Fibroblast of lung (primary cell): ENCODE results near the gene FHIT. TPM values are rescaled to one million over a fixed set of nuclear protein-coding genes. Genes with fewer than 3 reads are reported as not detected.

ENCODE experiments used
- DNase-seq, 2 donors: peaks; one replicate each; pipeline versions ENCODE4 v3.0.0 to v3.0.0-alpha.2; 2010; ENCODE audit warnings: low read depth in 2 of 2
- H2AFZ ChIP-seq: 2 replicates; pipeline ENCODE4 v1.5.1; 2012; ENCODE audit warnings: low read length, control low read depth, inconsistent platforms
- H3K27ac ChIP-seq: 2 replicates; pipeline ENCODE4 v1.5.1; 2011; ENCODE audit warnings: low read length, control low read depth; ENCODE audit not compliant: insufficient read depth
- H3K27me3 ChIP-seq: 2 replicates; pipeline ENCODE4 v1.5.1; 2011; ENCODE audit warnings: mild to moderate bottlenecking, low read length; ENCODE audit not compliant: control insufficient read depth, insufficient read depth
- H3K36me3 ChIP-seq: 2 replicates; pipeline ENCODE4 v1.5.1; 2011; ENCODE audit warnings: low read length; ENCODE audit not compliant: control insufficient read depth, insufficient read depth
- H3K4me1 ChIP-seq: 2 replicates; pipeline ENCODE4 v1.5.1; 2011; ENCODE audit warnings: low read length; ENCODE audit not compliant: control insufficient read depth, insufficient read depth; ENCODE audit errors: extremely low read depth
- H3K4me2 ChIP-seq: 2 replicates; pipeline ENCODE4 v1.5.1; 2011; ENCODE audit warnings: low read length, control low read depth; ENCODE audit not compliant: insufficient read depth; ENCODE audit errors: extremely low read depth
- H3K4me3 ChIP-seq, 4 experiments: fragments of 200-600 bp in 1 of 4; sonication (generic) in 1 of 4; replicated peaks in 1 of 4; 2 replicates each; pipeline ENCODE4 v1.5.1; 2011 to 2016; ENCODE audit warnings: low read length in 4 of 4, low read depth in 3 of 4, mild to moderate bottlenecking in 3 of 4, control low read depth in 2 of 4, inconsistent platforms in 1 of 4, mixed read lengths in 1 of 4; ENCODE audit not compliant: insufficient read depth in 1 of 4; ENCODE audit errors: control extremely low read depth in 1 of 4
- H3K79me2 ChIP-seq: 2 replicates; pipeline ENCODE4 v1.5.1; 2012; ENCODE audit warnings: mild to moderate bottlenecking, low read length, inconsistent platforms; ENCODE audit not compliant: control insufficient read depth, insufficient read depth
- H3K9ac ChIP-seq: 2 replicates; pipeline ENCODE4 v1.5.1; 2011; ENCODE audit warnings: mild to moderate bottlenecking, low read length, control low read depth; ENCODE audit not compliant: insufficient read depth
- H3K9me3 ChIP-seq: 2 replicates; pipeline ENCODE4 v1.5.1; 2012; ENCODE audit warnings: low read depth, low read length; ENCODE audit not compliant: control insufficient read depth, insufficient read depth
- H4K20me1 ChIP-seq: 2 replicates; pipeline ENCODE4 v1.5.1; 2011; ENCODE audit warnings: low read length; ENCODE audit not compliant: control insufficient read depth, insufficient read depth; ENCODE audit errors: extremely low read depth
- EZH2 ChIP-seq: IDR thresholded peaks from 2 replicates; pipeline ENCODE4 v1.5.1; 2012; ENCODE audit warnings: low read length, control low read depth, mild to moderate bottlenecking; ENCODE audit errors: missing control alignments
- polyA plus RNA-seq, 2 donors: library from polyadenylated mRNA; depleted of rRNA in 1 of 2; stranded (reverse) in 1 of 2; unstranded in 1 of 2; fragments of >200 nt; gene quantifications; 2 replicates each; pipeline ENCODE4 v1.2.1, GENCODE V29; 2011 to 2012; ENCODE audit warnings: missing spikeins in 1 of 2
- total RNA-seq: library from RNA; depleted of rRNA; stranded (reverse); fragments of >200 nt; gene quantifications from 2 replicates; pipeline ENCODE4 v1.2.1, GENCODE V29; 2014
- TF ChIP-seq, protein P1 (sequence below), 2 donors: IDR thresholded peaks in 1 of 2; conservative IDR thresholded peaks in 1 of 2; 1 replicate in 1 of 2; 2 replicates in 1 of 2; pipeline ENCODE4 v1.5.1; 2011 to 2012; ENCODE audit warnings: low read length in 2 of 2, control low read depth in 1 of 2, inconsistent platforms in 1 of 2, low read depth in 1 of 2, mild to moderate bottlenecking in 1 of 2

FHIT gene
- total and polyA plus RNA-seq, 2 donors (not counting 1 experiment from before 2014, with no cell fraction given) = 0.79 to 2.1 TPM

DNA sequence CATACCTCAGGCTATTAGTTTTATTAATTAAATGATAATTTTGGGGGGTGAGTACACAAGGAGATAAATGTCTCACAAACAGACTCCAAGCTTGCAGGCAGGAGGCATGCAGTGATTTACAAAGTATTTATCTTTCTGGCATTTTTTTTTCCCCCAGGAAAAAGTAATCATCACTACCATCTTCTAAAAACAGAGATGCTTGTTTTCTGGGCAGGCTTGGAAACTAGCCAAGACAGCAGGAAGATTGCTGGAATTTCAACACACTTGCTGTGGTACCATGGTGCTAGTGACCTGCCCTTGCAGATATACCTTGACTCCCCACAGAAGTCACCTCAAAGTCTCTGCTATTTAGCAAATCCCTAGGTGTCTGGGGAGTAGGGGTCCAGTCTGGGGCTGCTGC lies 1468.6 kb downstream of the FHIT start:
- Histone ChIP-seq H3K4me1 (no peaks in the 10 kb centered on the region), H3K27ac (no peak overlapping the region), H3K36me3 (no peaks in the 10 kb centered on the region), H3K79me2 (no peaks in the 10 kb centered on the region), H4K20me1 (no peaks in the 10 kb centered on the region), H3K27me3 (no peaks in the 10 kb centered on the region), H2AFZ (no peak overlapping the region), H3K4me3 (no peak overlapping the region), H3K9me3 (no peaks in the 10 kb centered on the region), H3K4me2 (no peak overlapping the region), H3K9ac (no peak overlapping the region)
- no peak for DNase-seq
- TF ChIP-seq, protein P1, sequence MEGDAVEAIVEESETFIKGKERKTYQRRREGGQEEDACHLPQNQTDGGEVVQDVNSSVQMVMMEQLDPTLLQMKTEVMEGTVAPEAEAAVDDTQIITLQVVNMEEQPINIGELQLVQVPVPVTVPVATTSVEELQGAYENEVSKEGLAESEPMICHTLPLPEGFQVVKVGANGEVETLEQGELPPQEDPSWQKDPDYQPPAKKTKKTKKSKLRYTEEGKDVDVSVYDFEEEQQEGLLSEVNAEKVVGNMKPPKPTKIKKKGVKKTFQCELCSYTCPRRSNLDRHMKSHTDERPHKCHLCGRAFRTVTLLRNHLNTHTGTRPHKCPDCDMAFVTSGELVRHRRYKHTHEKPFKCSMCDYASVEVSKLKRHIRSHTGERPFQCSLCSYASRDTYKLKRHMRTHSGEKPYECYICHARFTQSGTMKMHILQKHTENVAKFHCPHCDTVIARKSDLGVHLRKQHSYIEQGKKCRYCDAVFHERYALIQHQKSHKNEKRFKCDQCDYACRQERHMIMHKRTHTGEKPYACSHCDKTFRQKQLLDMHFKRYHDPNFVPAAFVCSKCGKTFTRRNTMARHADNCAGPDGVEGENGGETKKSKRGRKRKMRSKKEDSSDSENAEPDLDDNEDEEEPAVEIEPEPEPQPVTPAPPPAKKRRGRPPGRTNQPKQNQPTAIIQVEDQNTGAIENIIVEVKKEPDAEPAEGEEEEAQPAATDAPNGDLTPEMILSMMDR (conservative IDR thresholded peaks at IDR 0.05 in 1 of 2, IDR thresholded peaks at IDR 0.05 in 1 of 2; ENCODE audit: low read depth in 1 of 2, low read length in 2 of 2) = no peak
- no peak for TF ChIP-seq EZH2

DNA sequence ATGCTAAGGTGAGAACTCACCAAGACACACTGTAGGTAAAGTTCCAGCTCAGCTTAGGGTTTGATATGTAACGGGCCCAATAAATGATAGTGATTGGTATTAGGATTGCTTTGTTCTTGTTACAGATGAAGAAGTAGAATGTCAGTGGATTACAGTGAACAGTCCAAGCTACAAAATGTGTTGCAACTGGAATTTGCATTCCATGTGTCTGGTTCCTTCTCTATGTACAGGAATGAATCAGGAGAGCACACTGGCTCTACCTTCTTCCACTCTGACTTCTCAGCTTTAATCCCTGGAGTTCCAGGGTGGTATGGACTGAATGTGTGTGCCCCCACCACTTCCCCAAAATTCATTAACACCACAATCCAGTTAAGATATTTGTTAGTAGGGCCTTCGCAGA lies 1471.0 kb downstream of the FHIT start:
- no peak for DNase-seq
- Histone ChIP-seq H3K4me1 (no peaks in the 10 kb centered on the region), H3K79me2 (no peaks in the 10 kb centered on the region), H3K9ac (no peak overlapping the region), H3K4me2 (no peak overlapping the region), H3K27ac (no peak overlapping the region), H3K4me3 (no peak overlapping the region), H2AFZ (no peak overlapping the region), H3K27me3 (no peaks in the 10 kb centered on the region), H3K36me3 (no peaks in the 10 kb centered on the region), H3K9me3 (no peaks in the 10 kb centered on the region), H4K20me1 (no peaks in the 10 kb centered on the region)
- TF ChIP-seq EZH2 = no peak
- TF ChIP-seq, protein P1 (conservative IDR thresholded peaks at IDR 0.05 in 1 of 2, IDR thresholded peaks at IDR 0.05 in 1 of 2; ENCODE audit: low read depth in 1 of 2, low read length in 2 of 2) = no peak

DNA sequence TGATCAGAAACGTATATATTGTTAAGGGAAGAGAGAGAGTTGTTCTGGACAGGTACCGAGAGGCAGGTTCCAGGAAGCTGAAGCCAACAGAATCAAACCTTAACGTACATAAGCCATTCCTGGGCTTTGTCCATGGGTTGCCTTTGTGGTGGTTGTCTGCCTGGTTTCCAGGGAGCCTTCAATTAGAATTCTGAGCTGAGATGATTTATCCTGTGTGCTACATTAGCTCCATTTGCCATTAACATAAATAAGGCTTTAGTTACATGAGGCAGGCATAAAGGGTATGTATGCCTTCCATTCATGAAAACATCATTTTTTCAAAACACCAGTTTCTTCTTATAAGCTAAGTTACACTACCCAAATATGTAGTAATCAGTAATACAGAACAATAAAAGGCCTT lies 1472.0 kb downstream of the FHIT start:
- H3K4me3 ChIP-seq = no peak overlapping the region
- no peaks in the 10 kb centered on the region for H3K9me3 ChIP-seq
- no peaks in the 10 kb centered on the region for H3K4me1 ChIP-seq
- H3K9ac ChIP-seq = no peak overlapping the region
- H3K4me2 ChIP-seq = no peak overlapping the region
- H3K79me2 ChIP-seq = no peaks in the 10 kb centered on the region
- TF ChIP-seq EZH2 = no peak
- TF ChIP-seq, protein P1 (conservative IDR thresholded peaks at IDR 0.05 in 1 of 2, IDR thresholded peaks at IDR 0.05 in 1 of 2; ENCODE audit: low read depth in 1 of 2, low read length in 2 of 2) = no peak
- H4K20me1 ChIP-seq = no peaks in the 10 kb centered on the region
- H3K36me3 ChIP-seq = no peaks in the 10 kb centered on the region
- H3K27me3 ChIP-seq = no peaks in the 10 kb centered on the region
- H2AFZ ChIP-seq = no peak overlapping the region
- no peak for DNase-seq
- H3K27ac ChIP-seq = no peak overlapping the region
